ENCODE data around the gene CHRNA4.

The CHRNA4 gene

DNA sequence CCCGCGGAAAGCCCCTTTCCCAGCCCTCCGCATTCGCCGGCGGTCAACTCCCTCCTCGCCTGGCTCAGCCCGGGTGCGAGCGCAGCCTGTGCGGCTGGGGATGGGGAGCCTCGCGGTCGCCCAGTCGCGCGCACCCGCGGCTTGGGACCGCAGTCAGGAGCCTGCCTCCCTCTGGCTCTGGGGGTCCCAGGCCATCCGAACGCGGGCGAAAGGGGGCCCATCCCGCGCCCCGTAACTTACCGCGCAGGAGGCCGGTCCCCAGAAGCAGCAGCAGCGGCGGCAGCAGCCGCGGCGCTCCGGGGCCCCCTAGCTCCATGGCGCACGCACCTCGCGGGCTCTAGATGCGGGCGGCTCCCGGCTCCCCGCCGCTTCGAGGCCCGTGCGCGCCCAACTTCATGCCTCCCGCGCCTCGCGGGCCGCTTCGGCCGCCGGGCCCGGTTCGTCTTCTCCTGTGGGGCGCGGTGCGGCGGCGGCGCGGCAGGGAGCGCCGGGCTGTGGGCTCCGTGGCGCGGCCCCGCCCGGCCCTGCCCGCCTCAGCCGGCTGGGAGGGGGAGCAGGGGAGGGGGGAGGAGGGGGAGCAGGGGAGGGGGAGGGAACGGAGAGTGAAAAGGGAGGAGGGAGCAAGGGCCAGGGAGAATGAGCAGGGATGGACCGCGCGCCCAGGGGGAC is at the start of gene CHRNA4:
Gene CHRNA4, minus strand, starts transcription at position 500 of the 669 bp plus-strand sequence. Its CDS starts 184 bp downstream, at position 316.
- Histone ChIP-seq H3K9ac (ENCODE audit: low read depth, low read length) (no peak within 1 kb of the TSS), H3K4me3 (ENCODE audit: low read depth, low read length) (peak within 1 kb of the TSS; percentile 43), H3K4me1 (ENCODE audit: control insufficient read depth, insufficient read depth, low read length) (no peaks in the 10 kb centered on the region), H3K36me3 (ENCODE audit: control insufficient read depth, insufficient read depth, low read length) (no peaks in the 10 kb centered on the region), H3K27me3 (ENCODE audit: control insufficient read depth, insufficient read depth, low read length) (peaks cover 2% of the 10 kb centered on the region), H3K9me3 (ENCODE audit: control insufficient read depth, insufficient read depth, low read length) (no peaks in the 10 kb centered on the region)

- Histone ChIP-seq H3K9me3 (ENCODE audit: control insufficient read depth, insufficient read depth, low read length) (no peaks in the 10 kb centered on the region), H3K27me3 (ENCODE audit: control insufficient read depth, insufficient read depth, low read length) (no peaks in the 10 kb centered on the region), H3K4me3 (ENCODE audit: low read depth, low read length) (no peak overlapping the region), H3K36me3 (ENCODE audit: control insufficient read depth, insufficient read depth, low read length) (peaks cover 2% of the 10 kb centered on the region), H3K4me1 (ENCODE audit: control insufficient read depth, insufficient read depth, low read length) (no peaks in the 10 kb centered on the region), H3K9ac (ENCODE audit: low read depth, low read length) (no peak overlapping the region)
These were observed 48.8 kb upstream of the CHRNA4 start for GRCh38 chr20:63409834-63410435.

DNA sequence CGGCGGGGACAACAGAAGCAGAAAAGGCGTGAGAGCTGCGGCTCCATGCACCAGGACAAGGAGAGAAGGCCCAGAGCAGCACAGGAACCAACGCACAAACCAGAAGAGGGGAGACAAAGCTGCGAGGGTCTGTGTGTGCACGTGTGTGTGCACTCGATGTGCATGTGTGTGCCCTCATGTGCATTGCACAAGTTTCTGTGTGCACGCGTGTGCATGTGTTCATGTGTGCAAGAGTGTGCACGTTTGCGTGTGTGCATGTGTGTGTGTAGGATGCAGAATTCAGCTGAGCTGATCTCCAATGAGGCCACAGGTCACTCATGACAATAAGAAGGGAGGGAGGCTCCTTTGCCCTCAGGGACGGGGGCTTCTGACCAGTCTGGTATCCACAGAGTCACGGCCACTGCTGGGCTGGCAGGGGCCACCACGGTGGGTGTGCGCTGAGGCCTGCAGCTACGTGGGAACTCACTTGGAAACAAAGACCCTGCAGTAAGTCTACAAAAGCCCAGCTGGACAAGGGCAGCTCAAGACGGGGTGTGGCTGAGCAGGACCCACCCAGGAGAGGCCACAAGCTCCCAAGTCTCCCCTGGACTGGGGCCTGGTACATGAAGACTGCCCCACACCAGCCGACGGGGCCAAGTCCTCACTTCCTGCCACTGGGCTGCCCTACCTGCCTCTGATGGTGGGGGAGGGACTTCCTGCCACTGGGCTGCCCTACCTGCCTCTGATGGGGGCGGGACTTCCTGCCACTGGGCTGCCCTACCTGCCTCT is 48.1 kb upstream of the CHRNA4 start:
- H3K27me3 ChIP-seq (ENCODE audit: control insufficient read depth, insufficient read depth, low read length), result no peaks in the 10 kb centered on the region

GRCh38 chr20:63408684-63409046 is 47.5 kb upstream of the CHRNA4 start:
- Histone ChIP-seq H3K4me1 (ENCODE audit: control insufficient read depth, insufficient read depth, low read length) (no peaks in the 10 kb centered on the region), H3K9me3 (ENCODE audit: control insufficient read depth, insufficient read depth, low read length) (no peaks in the 10 kb centered on the region), H3K36me3 (ENCODE audit: control insufficient read depth, insufficient read depth, low read length) (peaks cover 2% of the 10 kb centered on the region), H3K9ac (ENCODE audit: low read depth, low read length) (no peak overlapping the region), H3K27me3 (ENCODE audit: control insufficient read depth, insufficient read depth, low read length) (no peaks in the 10 kb centered on the region), H3K4me3 (ENCODE audit: low read depth, low read length) (no peak overlapping the region)

More for the DNA sequence above, 48.1 kb upstream of the CHRNA4 start:
- no peaks in the 10 kb centered on the region for H3K4me1 ChIP-seq (ENCODE audit: control insufficient read depth, insufficient read depth, low read length)
- no peak overlapping the region for H3K4me3 ChIP-seq (ENCODE audit: low read depth, low read length)
- H3K36me3 ChIP-seq (ENCODE audit: control insufficient read depth, insufficient read depth, low read length), result peaks cover 2% of the 10 kb centered on the region
- H3K9me3 ChIP-seq (ENCODE audit: control insufficient read depth, insufficient read depth, low read length), result no peaks in the 10 kb centered on the region
- H3K9ac ChIP-seq (ENCODE audit: low read depth, low read length), result peak overlapping the region; percentile 60

- no peak overlapping the region for H3K9ac ChIP-seq (ENCODE audit: low read depth, low read length)
- H3K4me1 ChIP-seq (ENCODE audit: control insufficient read depth, insufficient read depth, low read length), result no peaks in the 10 kb centered on the region
- H3K4me3 ChIP-seq (ENCODE audit: low read depth, low read length), result no peak overlapping the region
- no peaks in the 10 kb centered on the region for H3K27me3 ChIP-seq (ENCODE audit: control insufficient read depth, insufficient read depth, low read length)
- H3K36me3 ChIP-seq (ENCODE audit: control insufficient read depth, insufficient read depth, low read length), result no peaks in the 10 kb centered on the region
- no peaks in the 10 kb centered on the region for H3K9me3 ChIP-seq (ENCODE audit: control insufficient read depth, insufficient read depth, low read length)
These were observed 47.0 kb upstream of the CHRNA4 start for GRCh38 chr20:63407928-63408683.

DNA sequence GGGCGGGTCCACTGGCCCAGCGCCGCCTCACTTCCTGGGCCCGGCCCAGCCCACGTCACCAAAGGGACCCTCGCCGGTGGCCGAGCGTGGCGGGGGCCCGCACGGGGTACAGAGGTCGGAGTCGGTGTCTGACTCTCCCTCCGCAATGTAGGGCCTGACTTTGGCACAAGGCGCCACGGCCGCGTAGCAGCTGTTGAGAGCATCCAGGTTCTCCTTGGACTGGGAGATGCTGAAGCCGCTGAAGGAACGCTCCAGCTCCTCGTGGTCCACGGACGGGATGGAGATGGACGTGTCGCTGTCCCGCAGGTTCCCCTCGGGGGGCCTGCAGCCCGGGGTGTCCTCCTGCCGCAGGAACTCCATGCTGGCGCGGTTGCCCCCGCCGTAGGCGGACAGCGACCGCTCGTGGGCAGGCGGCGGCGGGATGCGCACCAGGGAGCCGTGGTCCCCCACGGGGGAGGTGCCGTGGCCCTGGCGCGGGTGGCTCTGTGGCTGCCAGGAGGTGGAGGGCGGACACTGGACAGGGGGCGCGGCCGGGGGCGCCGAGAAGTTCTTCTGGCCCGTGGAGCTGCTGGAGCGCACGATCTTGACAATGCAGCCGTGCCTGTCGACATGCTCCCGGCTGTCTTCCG is 45.6 kb upstream of the CHRNA4 start:
- Histone ChIP-seq H3K4me3 (ENCODE audit: low read depth, low read length) (no peak overlapping the region), H3K36me3 (ENCODE audit: control insufficient read depth, insufficient read depth, low read length) (no peaks in the 10 kb centered on the region), H3K27me3 (ENCODE audit: control insufficient read depth, insufficient read depth, low read length) (no peaks in the 10 kb centered on the region), H3K4me1 (ENCODE audit: control insufficient read depth, insufficient read depth, low read length) (no peaks in the 10 kb centered on the region), H3K9me3 (ENCODE audit: control insufficient read depth, insufficient read depth, low read length) (no peaks in the 10 kb centered on the region), H3K9ac (ENCODE audit: low read depth, low read length) (no peak overlapping the region)

DNA sequence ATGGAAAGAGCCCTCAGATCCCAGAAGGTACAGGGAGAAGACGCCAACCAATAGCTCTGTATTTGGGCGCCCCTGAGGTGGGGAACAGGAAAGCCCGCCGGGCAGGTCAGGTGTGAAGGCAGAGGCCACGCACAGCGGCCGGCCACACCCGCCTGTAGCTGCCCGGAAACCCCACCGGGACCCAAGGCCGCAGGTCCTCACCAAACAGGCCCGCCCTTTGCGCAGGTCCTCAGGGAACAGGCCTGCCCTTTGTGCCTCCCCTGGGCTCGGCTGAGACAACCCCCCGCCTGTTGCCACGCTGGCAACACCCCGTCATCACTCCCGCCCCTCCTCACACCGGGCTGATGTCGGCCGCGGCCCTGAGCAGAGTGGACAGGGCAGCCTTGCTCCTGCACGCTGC is 44.9 kb upstream of the CHRNA4 start:
- H3K36me3 ChIP-seq (ENCODE audit: control insufficient read depth, insufficient read depth, low read length), result no peaks in the 10 kb centered on the region
- H3K9ac ChIP-seq (ENCODE audit: low read depth, low read length), result no peak overlapping the region
- no peaks in the 10 kb centered on the region for H3K27me3 ChIP-seq (ENCODE audit: control insufficient read depth, insufficient read depth, low read length)
- no peaks in the 10 kb centered on the region for H3K4me1 ChIP-seq (ENCODE audit: control insufficient read depth, insufficient read depth, low read length)
- no peaks in the 10 kb centered on the region for H3K9me3 ChIP-seq (ENCODE audit: control insufficient read depth, insufficient read depth, low read length)
- no peak overlapping the region for H3K4me3 ChIP-seq (ENCODE audit: low read depth, low read length)

- Histone ChIP-seq H3K4me3 (ENCODE audit: low read depth, low read length) (no peak overlapping the region), H3K27me3 (ENCODE audit: control insufficient read depth, insufficient read depth, low read length) (no peaks in the 10 kb centered on the region), H3K9me3 (ENCODE audit: control insufficient read depth, insufficient read depth, low read length) (no peaks in the 10 kb centered on the region), H3K9ac (ENCODE audit: low read depth, low read length) (peak overlapping the region; percentile 24), H3K4me1 (ENCODE audit: control insufficient read depth, insufficient read depth, low read length) (no peaks in the 10 kb centered on the region), H3K36me3 (ENCODE audit: control insufficient read depth, insufficient read depth, low read length) (no peaks in the 10 kb centered on the region)
These were observed 44.1 kb upstream of the CHRNA4 start for GRCh38 chr20:63405102-63405730.

GRCh38 chr20:63404129-63405085 is 43.3 kb upstream of the CHRNA4 start:
- Histone ChIP-seq H3K36me3 (ENCODE audit: control insufficient read depth, insufficient read depth, low read length) (no peaks in the 10 kb centered on the region), H3K9me3 (ENCODE audit: control insufficient read depth, insufficient read depth, low read length) (no peaks in the 10 kb centered on the region), H3K4me1 (ENCODE audit: control insufficient read depth, insufficient read depth, low read length) (no peaks in the 10 kb centered on the region), H3K27me3 (ENCODE audit: control insufficient read depth, insufficient read depth, low read length) (no peaks in the 10 kb centered on the region), H3K4me3 (ENCODE audit: low read depth, low read length) (no peak overlapping the region), H3K9ac (ENCODE audit: low read depth, low read length) (peak overlapping the region; percentile 24)

DNA sequence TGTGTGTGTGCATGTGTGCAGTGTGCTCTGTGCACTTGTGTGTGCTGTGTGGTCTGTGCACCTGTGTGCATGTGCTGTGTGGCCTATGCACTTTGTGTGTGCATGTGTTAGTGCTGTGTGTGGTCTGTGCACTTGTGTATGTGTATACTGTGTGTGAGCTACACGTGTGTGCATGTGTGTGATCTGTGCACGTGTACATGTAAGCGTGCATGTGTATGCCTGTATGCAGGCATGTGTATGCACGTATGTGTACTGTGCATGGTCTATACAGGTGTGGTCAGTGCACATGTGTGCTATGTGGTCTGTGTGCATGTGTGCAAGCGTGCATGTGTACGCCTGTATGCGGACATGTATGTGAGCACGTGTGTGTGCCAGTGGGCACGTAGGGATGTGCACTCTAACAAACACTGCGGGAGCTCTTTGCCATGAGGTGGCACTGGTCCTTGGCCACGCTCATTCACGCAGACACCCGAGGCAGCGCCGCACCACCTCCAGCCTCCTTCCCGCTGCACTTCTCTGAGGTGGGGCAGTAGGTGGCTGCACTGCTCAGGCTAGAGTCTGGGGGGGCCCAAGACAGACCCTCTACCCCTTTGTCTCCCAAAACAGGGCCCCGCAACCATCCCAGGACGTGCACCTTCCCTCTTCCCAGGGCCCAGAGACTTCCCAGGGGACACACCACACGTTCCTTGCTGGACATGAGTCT is 42.4 kb upstream of the CHRNA4 start:
- Histone ChIP-seq H3K9me3 (ENCODE audit: control insufficient read depth, insufficient read depth, low read length) (no peaks in the 10 kb centered on the region), H3K9ac (ENCODE audit: low read depth, low read length) (no peak overlapping the region), H3K36me3 (ENCODE audit: control insufficient read depth, insufficient read depth, low read length) (no peaks in the 10 kb centered on the region), H3K27me3 (ENCODE audit: control insufficient read depth, insufficient read depth, low read length) (no peaks in the 10 kb centered on the region), H3K4me3 (ENCODE audit: low read depth, low read length) (no peak overlapping the region), H3K4me1 (ENCODE audit: control insufficient read depth, insufficient read depth, low read length) (no peaks in the 10 kb centered on the region)
